ENCODE data around the gene WDFY2.
"Not testable (repeated sequence)": the region's sequence is repeated elsewhere in the genome, so short reads cannot be mapped to it uniquely, and the experiment has no call there.

WDFY2 gene

DNA sequence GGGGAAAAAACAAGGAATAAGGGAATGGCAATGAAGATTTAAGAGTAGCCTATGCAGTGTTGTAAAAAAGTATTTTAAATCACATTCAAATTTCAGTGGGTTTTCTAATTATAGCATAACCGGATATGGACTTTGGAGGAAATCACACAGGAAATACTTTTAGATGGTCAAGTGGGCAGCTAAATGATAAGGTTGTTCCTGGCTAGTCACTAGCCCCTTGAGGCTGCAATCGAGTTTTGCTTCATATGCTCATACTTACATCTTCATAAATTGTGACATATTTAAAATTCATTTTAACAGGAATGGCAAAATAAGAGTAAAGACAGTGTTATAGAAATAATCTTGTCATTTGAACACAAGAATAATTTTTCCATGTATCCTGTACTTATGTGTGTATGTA lies 88.9 kb downstream of the WDFY2 start:
- no peak for DNase-seq

- no peak for DNase-seq
These were observed 90.0 kb downstream of the WDFY2 start for GRCh38 chr13:51674276-51674675.

- DNase-seq: no peak
These were observed 91.1 kb downstream of the WDFY2 start for GRCh38 chr13:51675385-51675784.

DNA sequence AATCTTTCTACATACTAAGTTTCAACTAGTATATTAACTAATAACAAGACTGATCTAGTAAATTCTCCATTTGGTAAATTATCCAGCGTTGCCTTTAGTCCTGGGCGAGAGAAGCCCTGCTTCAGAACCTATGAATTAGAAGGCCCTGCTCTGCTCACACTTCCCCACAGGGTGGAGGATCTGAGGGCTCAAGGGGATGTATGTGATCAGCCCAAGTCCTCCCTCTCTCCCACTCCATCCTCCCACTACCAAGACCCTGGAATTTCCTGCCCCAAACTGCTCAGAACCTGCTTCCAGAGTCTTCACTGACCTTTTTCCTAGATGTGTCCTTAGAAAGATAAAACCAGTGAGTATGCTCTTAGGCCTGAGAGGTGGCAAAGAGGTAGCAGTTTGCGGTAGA lies 91.6 kb downstream of the WDFY2 start:
- DNase-seq: no peak

GRCh38 chr13:51676739-51677138 lies 92.5 kb downstream of the WDFY2 start:
- DNase-seq: no peak

DNA sequence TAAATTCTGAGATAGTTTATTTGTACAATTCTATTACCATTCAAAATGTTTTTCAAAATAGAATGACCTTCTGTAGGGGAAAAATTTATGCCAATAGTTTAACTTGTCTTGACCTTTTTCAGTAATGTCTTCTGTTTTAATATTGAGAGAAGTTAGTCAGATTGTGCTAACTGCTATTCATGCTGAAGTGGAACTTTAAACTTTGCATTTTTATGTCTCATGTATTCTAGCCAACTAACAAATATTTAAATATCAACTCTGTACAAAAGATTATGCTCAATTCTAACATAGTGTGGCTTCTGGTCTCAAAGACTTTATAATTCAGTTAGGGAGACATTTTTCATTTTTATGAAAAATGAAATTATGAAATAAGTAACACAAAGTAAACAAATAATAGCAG lies 94.2 kb downstream of the WDFY2 start:
- DNase-seq: no peak

- DNase-seq: no peak
These were observed 95.4 kb downstream of the WDFY2 start for GRCh38 chr13:51679616-51680015.

GRCh38 chr13:51681037-51681678 lies 96.9 kb downstream of the WDFY2 start:
- DNase-seq: no peak

DNA sequence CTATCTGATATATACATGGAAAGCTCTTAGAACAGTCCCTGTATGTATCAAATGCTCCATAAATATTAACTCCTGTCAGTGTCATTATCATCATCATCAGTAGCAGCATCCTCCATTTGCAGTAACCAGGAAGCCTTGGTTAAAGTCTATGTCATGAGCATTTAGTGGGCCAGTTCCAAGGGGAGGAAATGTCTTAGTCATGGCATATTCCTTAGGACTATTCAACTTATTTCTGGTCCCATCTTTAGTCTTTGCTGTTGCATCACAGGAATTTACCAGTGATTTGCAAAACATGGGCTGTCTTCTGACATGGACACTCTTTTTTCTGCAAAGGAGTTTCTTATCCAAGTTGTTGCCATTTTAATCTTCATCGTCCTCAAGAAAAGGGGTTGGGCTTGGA lies 98.4 kb downstream of the WDFY2 start:
- no peak for DNase-seq

DNA sequence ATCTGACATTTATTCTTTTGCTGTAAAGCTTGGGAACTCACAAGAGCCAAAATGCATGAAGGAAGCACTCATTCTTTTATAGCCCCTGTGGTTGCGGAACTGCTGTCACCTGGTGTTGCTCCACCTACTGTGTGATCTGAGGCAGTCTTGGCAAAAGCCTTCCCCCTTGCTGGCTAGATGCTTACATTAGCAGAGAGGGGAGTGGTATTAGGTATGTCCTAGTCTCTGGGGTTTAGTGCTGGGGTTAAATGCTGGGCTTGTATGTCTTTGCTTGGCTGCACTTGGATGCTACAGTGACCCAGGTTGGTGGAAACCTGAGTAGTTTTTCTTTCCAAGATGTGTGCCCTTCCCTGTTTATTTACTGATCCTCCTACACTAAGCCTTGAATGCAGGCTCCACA lies 99.3 kb downstream of the WDFY2 start:
- DNase-seq: no peak

DNA sequence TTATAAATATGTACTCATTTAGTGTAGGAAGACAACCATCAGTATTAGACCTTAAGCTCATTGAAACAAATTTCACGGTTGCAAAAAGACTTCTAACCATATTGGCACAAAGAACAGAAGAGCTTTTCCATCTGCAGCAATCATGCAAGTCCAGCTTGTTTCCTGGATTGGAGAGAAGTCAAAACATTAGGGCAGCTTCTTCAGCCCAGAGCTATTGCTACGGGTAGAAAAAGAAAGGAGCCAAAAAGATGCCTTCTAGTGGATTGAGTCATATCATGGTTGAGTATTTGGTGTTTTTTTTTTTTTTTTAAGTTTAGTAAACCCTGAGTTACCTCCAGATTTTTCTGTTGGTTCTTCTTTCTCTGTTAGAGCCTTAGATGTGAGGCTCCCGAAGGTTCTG lies 99.8 kb downstream of the WDFY2 start:
- DNase-seq: no peak

DNA sequence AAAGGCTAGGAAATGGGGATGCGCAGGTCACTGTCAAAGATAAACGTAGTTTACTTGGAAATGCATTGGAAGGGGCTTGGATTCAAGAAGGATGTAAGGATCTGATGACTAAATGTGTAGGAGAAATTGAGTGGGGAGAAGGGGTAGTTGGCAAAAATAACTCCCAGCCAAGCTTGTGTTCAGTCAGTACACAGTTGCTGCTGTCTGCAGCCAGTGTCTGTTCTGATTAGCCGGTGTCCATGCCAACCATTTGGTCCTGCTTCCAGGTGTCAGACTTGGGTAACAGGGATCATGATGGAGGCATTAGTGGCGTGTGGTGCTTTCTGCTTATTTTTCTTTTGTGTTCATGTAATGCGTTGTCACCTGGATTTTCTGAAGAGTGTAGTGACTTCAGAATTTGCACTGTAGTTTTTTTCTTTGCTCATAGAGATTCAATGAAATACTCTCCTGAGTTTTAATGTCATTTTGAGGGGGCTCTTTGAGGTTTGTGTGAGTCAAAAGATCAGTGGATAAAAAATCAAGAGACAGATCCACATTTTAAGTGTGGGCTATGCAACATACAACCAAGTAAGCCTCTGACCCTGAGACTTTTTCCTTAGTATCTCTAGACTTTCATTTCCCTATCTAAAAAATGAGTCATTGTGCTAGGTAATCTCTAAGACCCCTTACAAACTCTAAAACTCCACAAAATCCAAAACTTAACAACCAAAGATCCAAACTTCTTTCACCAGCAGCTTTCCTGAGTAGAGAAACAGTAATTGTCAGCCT lies 103.9 kb downstream of the WDFY2 start:
- no peak for DNase-seq

DNA sequence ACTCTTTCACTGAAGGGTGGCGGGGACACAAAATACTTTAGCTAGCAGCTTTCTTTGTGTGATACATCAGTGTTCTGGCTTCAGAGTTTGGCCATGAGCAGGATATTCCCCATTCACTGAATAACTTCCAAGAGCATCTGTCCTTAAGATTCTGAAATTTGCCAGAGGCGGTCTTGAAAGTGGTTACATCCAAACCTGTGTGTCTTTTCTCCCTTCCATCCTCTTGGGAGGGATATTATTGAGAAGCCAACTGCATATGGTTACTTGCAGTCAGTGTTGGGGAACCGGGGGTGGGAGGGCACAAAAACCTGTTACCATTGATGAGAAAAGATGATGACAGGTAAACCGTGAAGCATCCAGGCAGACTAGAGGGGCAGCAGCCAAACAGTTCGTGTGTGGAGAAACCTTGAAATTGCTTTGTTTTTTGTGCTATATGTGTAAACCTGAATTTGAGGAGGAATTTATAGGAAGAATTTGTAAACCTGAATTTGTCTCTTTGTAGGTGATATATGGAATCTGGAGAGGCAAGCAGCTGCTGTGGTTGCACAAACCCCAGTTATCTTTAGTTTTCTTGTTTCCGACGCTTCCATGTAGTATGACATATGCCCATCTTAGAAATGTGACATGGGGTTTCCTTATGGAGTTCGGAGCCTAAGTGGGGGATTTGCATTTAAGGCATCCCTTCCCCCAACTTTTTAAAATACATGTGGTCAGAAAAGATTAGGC lies 104.8 kb downstream of the WDFY2 start:
- DNase-seq: no peak

GRCh38 chr13:51689663-51689996 lies 105.4 kb downstream of the WDFY2 start:
- no peak for DNase-seq

DNA sequence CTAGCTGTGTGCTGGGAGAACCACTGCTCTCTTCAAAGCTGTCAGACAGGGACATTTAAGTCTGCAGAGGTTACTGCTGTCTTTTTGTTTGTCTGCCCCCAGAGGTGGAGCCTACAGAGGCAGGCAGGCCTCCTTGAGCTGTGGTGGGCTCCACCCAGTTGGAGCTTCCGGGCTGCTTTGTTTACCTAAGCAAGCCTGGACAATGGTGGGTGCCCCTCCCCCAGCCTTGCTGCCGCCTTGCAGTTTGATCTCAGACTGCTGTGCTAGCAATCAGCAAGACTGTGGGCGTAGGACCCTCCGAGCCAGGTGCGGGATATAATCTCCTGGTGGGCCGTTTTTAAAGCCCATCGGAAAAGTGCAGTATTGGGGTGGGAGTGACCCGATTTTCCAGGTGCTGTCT lies 111.4 kb downstream of the WDFY2 start:
- not testable (repeated sequence) for DNase-seq

DNA sequence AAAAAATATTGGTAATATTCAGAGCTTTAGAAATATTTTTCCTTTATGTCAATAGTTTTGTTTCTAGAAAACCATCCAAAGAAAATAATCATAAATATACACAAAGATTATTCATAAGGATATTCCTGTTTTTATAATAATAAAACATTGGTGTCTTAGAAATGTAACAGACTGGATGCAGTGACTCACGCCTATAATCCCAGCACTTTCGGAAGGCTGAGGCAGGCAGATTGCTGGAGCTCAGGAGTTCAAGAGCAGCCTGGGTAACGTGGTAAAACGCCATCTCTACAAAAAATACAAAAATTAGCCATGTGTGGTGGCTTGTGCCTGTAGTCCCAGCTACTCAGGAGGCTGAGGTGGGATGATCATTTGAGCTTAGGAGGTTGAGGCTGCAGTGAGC lies 112.9 kb downstream of the WDFY2 start:
- no peak for DNase-seq

DNA sequence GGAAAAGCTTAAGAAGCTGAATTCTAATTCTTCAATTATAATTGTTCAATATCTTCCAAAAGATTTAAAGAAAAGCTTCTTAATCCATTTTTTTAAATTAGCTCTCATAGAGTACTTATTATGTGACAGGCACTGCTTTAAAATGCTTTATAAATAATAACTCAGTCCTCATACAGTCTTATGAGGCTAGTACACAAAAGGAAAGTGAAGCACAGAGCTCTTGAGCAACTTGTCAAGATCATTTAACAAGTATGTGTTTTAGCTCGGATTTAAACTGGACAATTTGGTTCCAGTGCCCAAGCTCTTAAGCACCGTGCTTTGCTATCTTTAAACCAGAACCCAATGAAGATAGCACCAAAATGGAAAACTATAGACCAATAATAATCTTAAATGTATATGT lies 113.6 kb downstream of the WDFY2 start:
- DNase-seq: no peak

GRCh38 chr13:51698352-51698751 lies 114.1 kb downstream of the WDFY2 start:
- DNase-seq: no peak

GRCh38 chr13:51704399-51705313 lies 120.4 kb downstream of the WDFY2 start:
- no peak for DNase-seq

- DNase-seq: no peak
These were observed 123.2 kb downstream of the WDFY2 start for GRCh38 chr13:51707461-51707860.

GRCh38 chr13:51713807-51714206 lies 129.5 kb downstream of the WDFY2 start:
- no peak for DNase-seq

DNA sequence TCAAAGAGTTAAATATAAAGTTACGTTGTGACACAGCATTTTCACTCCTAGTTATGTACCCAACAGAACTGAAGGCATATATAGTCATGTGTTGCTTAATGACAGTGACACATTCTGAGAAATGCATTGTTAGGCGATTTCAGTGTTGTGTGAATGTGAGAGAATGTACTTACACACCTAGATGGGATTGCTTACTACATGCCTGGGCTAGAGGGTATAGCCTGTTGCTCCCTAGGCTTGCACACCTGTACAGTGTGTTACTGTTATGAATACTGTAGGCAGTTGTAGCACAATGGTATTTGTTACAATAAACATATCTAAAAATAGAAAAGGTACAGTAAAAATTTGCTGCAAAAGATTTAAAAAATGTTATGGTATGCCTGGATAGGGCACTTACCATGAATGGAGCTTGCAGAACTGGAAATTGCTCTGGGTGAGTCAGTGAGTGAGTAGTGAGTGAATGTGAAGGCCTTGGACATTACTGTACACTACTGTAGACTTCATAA lies 130.5 kb downstream of the WDFY2 start:
- no peak for DNase-seq

DNA sequence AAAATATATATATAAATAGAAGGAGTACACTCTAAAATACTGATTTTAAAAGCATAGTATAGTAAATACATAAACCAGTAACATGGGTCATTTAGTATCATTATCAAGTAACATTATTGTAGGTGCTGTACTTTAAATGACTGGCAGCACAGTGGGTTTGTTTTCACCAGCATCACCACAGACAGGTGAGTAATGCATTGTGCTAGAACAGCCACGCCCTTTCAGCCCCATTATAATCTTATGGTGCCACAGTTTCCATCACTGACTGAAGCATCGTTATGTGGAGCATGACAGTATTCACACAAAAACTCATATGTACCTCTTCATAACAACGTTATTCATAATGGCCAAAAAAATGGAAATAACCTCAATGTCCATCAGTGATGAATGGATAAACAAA lies 131.4 kb downstream of the WDFY2 start:
- DNase-seq: no peak

All from GF-D8 (cell line).